ENCODE data around the gene TNFRSF12A.

DNA sequence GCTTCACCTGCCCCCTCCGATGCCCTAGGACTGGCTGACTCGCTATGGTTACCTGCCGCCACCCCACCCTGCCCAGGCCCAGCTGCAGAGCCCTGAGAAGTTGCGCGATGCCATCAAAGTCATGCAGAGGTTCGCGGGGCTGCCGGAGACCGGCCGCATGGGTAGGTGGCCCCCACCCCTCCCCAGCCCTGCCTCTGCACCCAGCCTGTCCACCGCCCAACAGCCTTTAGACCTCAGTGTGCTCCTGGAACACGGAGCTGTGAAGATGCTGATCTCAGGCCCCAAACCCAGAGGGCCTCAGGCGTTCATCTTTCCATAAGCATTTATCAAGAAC, 27.2 kb downstream of the TNFRSF12A start:
- TF ChIP-seq, protein P1, sequence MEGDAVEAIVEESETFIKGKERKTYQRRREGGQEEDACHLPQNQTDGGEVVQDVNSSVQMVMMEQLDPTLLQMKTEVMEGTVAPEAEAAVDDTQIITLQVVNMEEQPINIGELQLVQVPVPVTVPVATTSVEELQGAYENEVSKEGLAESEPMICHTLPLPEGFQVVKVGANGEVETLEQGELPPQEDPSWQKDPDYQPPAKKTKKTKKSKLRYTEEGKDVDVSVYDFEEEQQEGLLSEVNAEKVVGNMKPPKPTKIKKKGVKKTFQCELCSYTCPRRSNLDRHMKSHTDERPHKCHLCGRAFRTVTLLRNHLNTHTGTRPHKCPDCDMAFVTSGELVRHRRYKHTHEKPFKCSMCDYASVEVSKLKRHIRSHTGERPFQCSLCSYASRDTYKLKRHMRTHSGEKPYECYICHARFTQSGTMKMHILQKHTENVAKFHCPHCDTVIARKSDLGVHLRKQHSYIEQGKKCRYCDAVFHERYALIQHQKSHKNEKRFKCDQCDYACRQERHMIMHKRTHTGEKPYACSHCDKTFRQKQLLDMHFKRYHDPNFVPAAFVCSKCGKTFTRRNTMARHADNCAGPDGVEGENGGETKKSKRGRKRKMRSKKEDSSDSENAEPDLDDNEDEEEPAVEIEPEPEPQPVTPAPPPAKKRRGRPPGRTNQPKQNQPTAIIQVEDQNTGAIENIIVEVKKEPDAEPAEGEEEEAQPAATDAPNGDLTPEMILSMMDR (IDR thresholded peaks at IDR 0.05) = no peak
- TF ChIP-seq POLR2A (IDR thresholded peaks at IDR 0.05) = no peak

All from vagina (tissue), 2 donors.